Cardiac muscle cell (in vitro differentiated cells and primary cell): Measurements from ENCODE around the gene KCNQ2. TPM values are rescaled to one million over a fixed set of nuclear protein-coding genes. Genes with fewer than 3 reads are reported as not detected.

ENCODE experiments used
- DNase-seq, 2 donors: peaks; one replicate each; pipeline versions ENCODE4 v3.0.0 to v3.0.0-alpha.2; 2010 to 2017; ENCODE audit warnings: low read depth in 1 of 2, low spot score in 1 of 2
- H3K27ac ChIP-seq: fragments of 200-600 bp; sonication (generic); 2 replicates; pipeline ENCODE4 v1.5.1; 2016
- H3K27me3 ChIP-seq: fragments of 200-600 bp; sonication (generic); 2 replicates; pipeline ENCODE4 v1.6.0; 2016; ENCODE audit warnings: control low read depth
- H3K36me3 ChIP-seq: fragments of 200-600 bp; sonication (generic); 2 replicates; pipeline ENCODE4 v1.5.1; 2016; ENCODE audit warnings: control low read depth
- H3K4me1 ChIP-seq: fragments of 200-600 bp; sonication (generic); 2 replicates; pipeline ENCODE4 v1.8.1; 2017; ENCODE audit warnings: low read depth, mild to moderate bottlenecking, mixed run types
- H3K4me3 ChIP-seq: fragments of 200-600 bp; sonication (generic); 2 replicates; pipeline ENCODE4 v1.5.1; 2016; ENCODE audit warnings: mild to moderate bottlenecking
- H3K9me3 ChIP-seq: fragments of 200-600 bp; sonication (generic); 2 replicates; pipeline ENCODE4 v1.5.1; 2017; ENCODE audit warnings: low read depth, mild to moderate bottlenecking, control low read depth
- CTCF ChIP-seq: IDR thresholded peaks from 2 replicates; pipeline ENCODE4 v1.5.1; 2012; ENCODE audit warnings: low read depth, mild to moderate bottlenecking, low read length
- polyA plus RNA-seq: library from polyadenylated mRNA; unstranded; fragments of >200 nt; fragmentation: Nextera tagmentation; extraction: Ambion mirVana; gene quantifications from 2 replicates; pipeline ENCODE4 v1.2.1, GENCODE V29; 2016
- total RNA-seq: library from RNA; depleted of rRNA; stranded (reverse); fragments of >200 nt; gene quantifications from 2 replicates; pipeline ENCODE4 v1.2.3, GENCODE V29; 2016

The KCNQ2 gene
- total and polyA plus RNA-seq, 2 experiments from 2014 or later, result 13.7 to 18.6 TPM

DNA sequence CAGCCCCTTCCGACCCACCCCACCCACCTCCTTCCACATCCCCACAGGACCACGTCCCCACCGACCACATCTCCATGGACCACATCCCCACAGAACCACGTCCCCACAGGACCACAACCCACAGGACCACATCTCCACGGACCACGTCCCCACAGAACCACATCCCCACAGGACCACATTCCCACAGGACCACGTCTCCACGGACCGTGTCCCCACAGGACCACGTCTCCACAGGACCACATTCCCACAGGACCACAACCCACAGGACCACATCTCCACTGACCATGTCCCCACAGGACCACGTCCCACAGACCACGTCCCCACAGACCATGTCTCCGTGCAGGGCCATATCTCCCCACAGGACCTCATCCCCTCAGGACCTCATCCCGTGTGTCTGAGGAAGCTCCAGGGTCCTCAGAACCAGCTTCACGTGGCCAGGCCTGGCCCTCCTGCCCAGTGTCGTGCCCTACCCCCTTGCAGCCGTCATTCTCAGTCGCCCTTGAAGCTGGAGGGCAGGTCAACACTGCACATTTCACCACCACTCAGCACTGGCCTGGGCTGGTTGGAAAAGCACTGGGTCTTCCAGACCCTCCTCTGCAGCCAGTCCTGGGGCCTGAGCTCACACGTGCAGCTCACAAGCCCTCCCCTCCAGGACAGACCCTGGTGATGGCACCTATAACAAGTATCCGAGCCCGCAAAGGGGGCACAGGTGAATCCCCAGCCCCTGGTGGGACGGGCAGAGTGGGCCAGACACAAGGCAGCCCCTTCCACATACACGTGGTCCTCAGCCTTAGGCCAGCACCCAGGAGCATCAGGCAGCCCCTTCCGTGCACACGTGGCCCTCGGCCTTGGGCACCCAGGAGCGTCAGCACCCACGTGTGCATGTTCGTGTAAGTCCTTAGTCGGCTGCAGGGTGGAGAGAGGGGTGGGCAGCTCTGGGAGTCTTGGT, 115.2 kb downstream of the KCNQ2 start:
- no peak overlapping the region for H3K27ac ChIP-seq
- H3K9me3 ChIP-seq, result no peaks in the 10 kb centered on the region
- DNase-seq, result no peak
- peaks cover 2% of the 10 kb centered on the region for H3K4me1 ChIP-seq
- no peaks in the 10 kb centered on the region for H3K36me3 ChIP-seq
- H3K4me3 ChIP-seq, result no peak overlapping the region
- peaks cover 40% of the 10 kb centered on the region for H3K27me3 ChIP-seq
- TF ChIP-seq CTCF, result no peak

GRCh38 chr20:63356511-63356910, 115.9 kb downstream of the KCNQ2 start:
- DNase-seq, result no peak
- Histone ChIP-seq H3K36me3 (no peaks in the 10 kb centered on the region), H3K4me3 (no peak overlapping the region), H3K9me3 (no peaks in the 10 kb centered on the region), H3K27me3 (peaks cover 33% of the 10 kb centered on the region), H3K4me1 (peaks cover 2% of the 10 kb centered on the region), H3K27ac (no peak overlapping the region)
- TF ChIP-seq CTCF, result no peak

DNA sequence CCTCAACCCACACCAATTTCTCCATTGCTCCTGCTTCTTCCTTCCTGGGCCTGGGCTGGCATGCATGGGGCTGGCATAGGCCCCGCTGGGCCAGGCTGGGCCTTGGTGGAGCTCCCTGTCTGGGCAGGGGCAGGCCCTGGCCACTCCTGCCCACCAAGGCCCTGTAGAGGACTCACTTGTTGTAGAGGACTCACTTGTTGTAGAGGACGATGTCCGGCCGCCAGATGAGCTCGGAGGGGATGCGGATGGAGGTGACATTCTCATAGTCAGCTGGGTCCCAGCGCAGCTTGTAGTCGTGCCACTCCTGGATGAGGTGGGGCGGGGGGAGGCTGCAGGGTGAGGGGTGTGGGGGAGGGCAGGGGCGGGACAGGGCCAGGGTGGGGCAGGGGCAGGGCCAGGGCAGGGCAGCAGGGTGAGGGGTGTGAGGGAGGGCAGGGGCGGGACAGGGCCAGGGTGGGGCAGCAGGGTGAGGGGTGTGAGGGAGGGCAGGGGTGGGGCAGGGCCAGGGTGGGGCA, 116.6 kb downstream of the KCNQ2 start:
- H3K4me1 ChIP-seq, result peaks cover 2% of the 10 kb centered on the region
- H3K9me3 ChIP-seq, result no peaks in the 10 kb centered on the region
- H3K4me3 ChIP-seq, result no peak overlapping the region
- no peak for DNase-seq
- no peak for TF ChIP-seq CTCF
- peaks cover 27% of the 10 kb centered on the region for H3K27me3 ChIP-seq
- H3K36me3 ChIP-seq, result no peaks in the 10 kb centered on the region
- H3K27ac ChIP-seq, result no peak overlapping the region

GRCh38 chr20:63354636-63355350, 117.7 kb downstream of the KCNQ2 start:
- Histone ChIP-seq H3K36me3 (no peaks in the 10 kb centered on the region), H3K27ac (no peak overlapping the region), H3K9me3 (no peaks in the 10 kb centered on the region), H3K4me3 (no peak overlapping the region), H3K27me3 (peaks cover 16% of the 10 kb centered on the region), H3K4me1 (no peaks in the 10 kb centered on the region)
- DNase-seq, result no peak
- TF ChIP-seq CTCF, result no peak

GRCh38 chr20:63352811-63353221, 119.6 kb downstream of the KCNQ2 start:
- TF ChIP-seq CTCF, result no peak
- Histone ChIP-seq H3K36me3 (no peaks in the 10 kb centered on the region), H3K9me3 (no peaks in the 10 kb centered on the region), H3K27ac (no peak overlapping the region), H3K4me1 (no peaks in the 10 kb centered on the region), H3K4me3 (no peak overlapping the region), H3K27me3 (no peaks in the 10 kb centered on the region)
- DNase-seq, result no peak
